Stimulated activated CD4-positive, alpha-beta T cell treated with anti-CD3 and anti-CD28 coated beads, Interleukin-1b, Interleukin-23, amount 100 ng/mL, for 24 hours (primary cell): Measurements from ENCODE around the gene TRIM49.
"Not testable (repeated sequence)": the region's sequence is repeated elsewhere in the genome, so short reads cannot be mapped to it uniquely, and the experiment has no call there.

Experiments used
- DNase-seq, 4 experiments: peaks; one replicate each; pipeline ENCODE4 v3.0.0-alpha.2; 2020; ENCODE audit warnings: low read depth in 4 of 4, low spot score in 1 of 4

The TRIM49 gene

GRCh38 chr11:89808475-89808874 lies at the start of gene TRIM49:
TRIM49 (minus strand) TSS chr11:89808575; CDS start chr11:89804469, 4,106 bp downstream.
- DNase-seq, result not testable (repeated sequence)

- not testable (repeated sequence) for DNase-seq
These were observed 18.3 kb upstream of the TRIM49 start for GRCh38 chr11:89826694-89827093.

- not testable (repeated sequence) for DNase-seq
These were observed 11.6 kb upstream of the TRIM49 start for GRCh38 chr11:89820008-89820407.

GRCh38 chr11:89813535-89813934 lies 5.2 kb upstream of the TRIM49 start:
- DNase-seq, result not testable (repeated sequence)

GRCh38 chr11:89787506-89788063 lies 20.8 kb downstream of the TRIM49 start:
- not testable (repeated sequence) for DNase-seq

- DNase-seq, result not testable (repeated sequence)
These were observed 22.6 kb downstream of the TRIM49 start for GRCh38 chr11:89785726-89786125.

GRCh38 chr11:89750822-89751221 lies 57.6 kb downstream of the TRIM49 start:
- DNase-seq, result not testable (repeated sequence)
